Hepatocyte (in vitro differentiated cells): ENCODE data around the gene ARHGEF10L. TPM values are rescaled to one million over a fixed set of nuclear protein-coding genes. Genes with fewer than 3 reads are reported as not detected.
A peak's percentile ranks its signal among the peaks of the same experiment; 100 is the strongest.

Source experiments
- DNase-seq: peaks from one replicate; pipeline ENCODE4 v3.0.0-alpha.2; 2016; ENCODE audit warnings: low spot score
- H2AFZ ChIP-seq: fragments of 200-600 bp; sonication (generic); 2 replicates; pipeline ENCODE4 v1.6.0; 2016; ENCODE audit warnings: antibody characterized with exemption, mild to moderate bottlenecking
- H3K27ac ChIP-seq: fragments of 200-600 bp; sonication (generic); 2 replicates; pipeline ENCODE4 v1.5.1; 2016; ENCODE audit warnings: mild to moderate bottlenecking
- H3K27me3 ChIP-seq: fragments of 200-600 bp; sonication (generic); 2 replicates; pipeline ENCODE4 v1.6.1; 2016
- H3K36me3 ChIP-seq: fragments of 200-600 bp; sonication (generic); replicated peaks from 2 replicates; pipeline ENCODE4 v1.5.1; 2016; ENCODE audit warnings: low read depth; ENCODE audit not compliant: insufficient read depth
- H3K4me1 ChIP-seq: fragments of 200-600 bp; sonication (generic); 2 replicates; pipeline ENCODE4 v1.5.1; 2016; ENCODE audit warnings: mild to moderate bottlenecking, moderate library complexity; ENCODE audit not compliant: insufficient read depth
- H3K4me2 ChIP-seq: fragments of 200-600 bp; sonication (generic); 2 replicates; pipeline ENCODE4 v1.6.0; 2016
- H3K4me3 ChIP-seq: fragments of 200-600 bp; sonication (generic); 2 replicates; pipeline ENCODE4 v1.5.1; 2016; ENCODE audit warnings: mild to moderate bottlenecking
- H3K79me2 ChIP-seq: fragments of 200-600 bp; sonication (generic); 2 replicates; pipeline ENCODE4 v1.6.0; 2017; ENCODE audit warnings: mild to moderate bottlenecking
- H3K9me2 ChIP-seq: fragments of 200-600 bp; sonication (generic); replicated peaks from 2 replicates; pipeline ENCODE4 v1.6.0; 2017; ENCODE audit warnings: mild to moderate bottlenecking; ENCODE audit not compliant: insufficient read depth
- H3K9me3 ChIP-seq: fragments of 200-600 bp; sonication (generic); 2 replicates; pipeline ENCODE4 v1.5.1; 2016; ENCODE audit warnings: low read depth, mild to moderate bottlenecking
- H4K20me1 ChIP-seq: fragments of 200-600 bp; sonication (generic); 2 replicates; pipeline ENCODE4 v1.6.0; 2016; ENCODE audit warnings: mild to moderate bottlenecking; ENCODE audit not compliant: insufficient read depth, poor library complexity, severe bottlenecking
- CTCF ChIP-seq: fragments of 200-600 bp; sonication (generic); IDR thresholded peaks from 2 replicates; pipeline ENCODE4 v1.5.1; 2016; ENCODE audit warnings: antibody characterized with exemption, mild to moderate bottlenecking; ENCODE audit not compliant: poor library complexity
- EZH2 ChIP-seq: fragments of 200-600 bp; sonication (generic); IDR thresholded peaks from 2 replicates; pipeline ENCODE4 v1.6.1; 2016; ENCODE audit warnings: antibody characterized with exemption, mild to moderate bottlenecking, borderline replicate concordance
- EZH2phosphoT487 ChIP-seq: fragments of 200-600 bp; sonication (generic); IDR thresholded peaks from one replicate; pipeline ENCODE4 v1.6.1; 2018; ENCODE audit warnings: antibody characterized with exemption, mild to moderate bottlenecking, low read depth, moderate library complexity; ENCODE audit not compliant: unreplicated experiment, severe bottlenecking
- WGBS: methylation state at CpG from one replicate; pipeline ENCODE4 v1.1.6; 2016; ENCODE audit warnings: low lambda C conversion rate; ENCODE audit errors: missing lambda C conversion rate; 5-methylcytosine and 5-hydroxymethylcytosine counted together
- polyA plus RNA-seq: library from polyadenylated mRNA; unstranded; fragments of >200 nt; fragmentation: Nextera tagmentation; extraction: Ambion mirVana; gene quantifications from 2 replicates; pipeline ENCODE4 v1.2.1, GENCODE V29; 2016
- total RNA-seq: library from RNA; depleted of rRNA; stranded (reverse); fragments of >200 nt; gene quantifications from 2 replicates; pipeline ENCODE4 v1.2.3, GENCODE V29; 2014

ARHGEF10L gene
- total and polyA plus RNA-seq, 2 experiments from 2014 or later = 40.4 to 48.3 TPM

- H4K20me1 ChIP-seq = peaks cover 3% of the 10 kb centered on the region
- no peak for DNase-seq
- no peaks in the 10 kb centered on the region for H3K27me3 ChIP-seq
- no peaks in the 10 kb centered on the region for H3K9me2 ChIP-seq
- no peak for TF ChIP-seq CTCF
- no peak for TF ChIP-seq EZH2phosphoT487
- TF ChIP-seq EZH2 = no peak
- peaks cover 36% of the 10 kb centered on the region for H3K4me1 ChIP-seq
- 100% methylated on average over 3 of the region's 3 CpGs for WGBS
- H3K4me2 ChIP-seq = peak overlapping the region; percentile 45
- H3K27ac ChIP-seq = peak overlapping the region; percentile 89
- no peak overlapping the region for H2AFZ ChIP-seq
- peaks cover 27% of the 10 kb centered on the region for H3K79me2 ChIP-seq
- H3K9me3 ChIP-seq = no peaks in the 10 kb centered on the region
- H3K4me3 ChIP-seq = no peak overlapping the region
- no peaks in the 10 kb centered on the region for H3K36me3 ChIP-seq
Observed at GRCh38 chr1:17570228-17570627, 30.7 kb downstream of the ARHGEF10L start.

- Histone ChIP-seq H2AFZ (no peak overlapping the region), H3K36me3 (no peaks in the 10 kb centered on the region), H4K20me1 (peaks cover 3% of the 10 kb centered on the region), H3K9me2 (no peaks in the 10 kb centered on the region), H3K4me2 (no peak overlapping the region), H3K4me1 (peaks cover 46% of the 10 kb centered on the region), H3K27me3 (no peaks in the 10 kb centered on the region), H3K27ac (peak overlapping the region; percentile 58), H3K9me3 (no peaks in the 10 kb centered on the region), H3K79me2 (peaks cover 37% of the 10 kb centered on the region), H3K4me3 (no peak overlapping the region)
- TF ChIP-seq CTCF (no peak), EZH2 (no peak), EZH2phosphoT487 (no peak)
- no peak for DNase-seq
- WGBS = 90% methylated on average over 9 of the region's 9 CpGs
Observed at GRCh38 chr1:17572264-17572985, 32.9 kb downstream of the ARHGEF10L start.

- Histone ChIP-seq H3K79me2 (peaks cover 40% of the 10 kb centered on the region), H3K4me2 (no peak overlapping the region), H3K4me1 (peaks cover 46% of the 10 kb centered on the region), H3K4me3 (no peak overlapping the region), H3K27me3 (no peaks in the 10 kb centered on the region), H4K20me1 (peaks cover 3% of the 10 kb centered on the region), H3K36me3 (no peaks in the 10 kb centered on the region), H2AFZ (no peak overlapping the region), H3K27ac (no peak overlapping the region), H3K9me2 (no peaks in the 10 kb centered on the region), H3K9me3 (no peaks in the 10 kb centered on the region)
- DNase-seq = no peak
- no peak for TF ChIP-seq EZH2phosphoT487
- no peak for TF ChIP-seq CTCF
- no peak for TF ChIP-seq EZH2
- WGBS = 67% methylated on average over 2 of the region's 10 CpGs
Observed at GRCh38 chr1:17573518-17574041, 34.1 kb downstream of the ARHGEF10L start.
